HG02870 (cell line): ENCODE data around the gene HUWE1.
A peak's percentile ranks its signal among the peaks of the same experiment; 100 is the strongest.
"Not testable (repeated sequence)": the region's sequence is repeated elsewhere in the genome, so short reads cannot be mapped to it uniquely, and the experiment has no call there.

Experiments used
- ATAC-seq: cut with Tn5 transposase; IDR thresholded peaks from one replicate; pipeline ENCODE4 v1.9.1; 2021; ENCODE audit warnings: mild to moderate bottlenecking, moderate library complexity; ENCODE audit not compliant: unreplicated experiment

The HUWE1 gene

GRCh38 chrX:53686151-53686885, at the start of gene HUWE1:
HUWE1 (minus strand) TSS chrX:53686719; CDS start chrX:53654107, 32,612 bp downstream.
- peak; percentile 37 for ATAC-seq

GRCh38 chrX:53732797-53733196, 46.3 kb upstream of the HUWE1 start:
- ATAC-seq, result peak; percentile 67

DNA sequence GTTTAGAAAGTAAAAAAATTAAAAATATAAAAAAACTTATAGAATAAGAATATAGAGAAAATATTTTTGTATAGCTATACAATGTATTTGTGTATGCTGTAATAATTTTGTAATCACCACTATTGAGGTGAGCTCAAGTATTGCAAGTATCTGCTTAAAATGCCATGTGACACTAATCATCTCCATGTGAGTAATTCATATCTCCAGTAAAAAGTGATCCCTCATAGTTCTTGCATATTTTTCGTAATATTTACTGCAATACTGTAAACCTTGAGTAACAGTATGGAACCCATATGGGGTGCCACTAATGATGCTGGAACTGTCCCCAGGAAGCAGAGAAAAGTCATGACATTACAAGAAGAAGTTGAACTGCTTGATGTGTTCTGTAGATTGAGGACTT, 43.2 kb upstream of the HUWE1 start:
- ATAC-seq, result no peak

GRCh38 chrX:53728506-53728905, 42.0 kb upstream of the HUWE1 start:
- no peak for ATAC-seq

- ATAC-seq, result no peak
These were observed 38.4 kb upstream of the HUWE1 start for GRCh38 chrX:53724872-53725271.

- no peak for ATAC-seq
These were observed 36.9 kb upstream of the HUWE1 start for GRCh38 chrX:53723381-53723780.

GRCh38 chrX:53721610-53722009, 35.1 kb upstream of the HUWE1 start:
- not testable (repeated sequence) for ATAC-seq

DNA sequence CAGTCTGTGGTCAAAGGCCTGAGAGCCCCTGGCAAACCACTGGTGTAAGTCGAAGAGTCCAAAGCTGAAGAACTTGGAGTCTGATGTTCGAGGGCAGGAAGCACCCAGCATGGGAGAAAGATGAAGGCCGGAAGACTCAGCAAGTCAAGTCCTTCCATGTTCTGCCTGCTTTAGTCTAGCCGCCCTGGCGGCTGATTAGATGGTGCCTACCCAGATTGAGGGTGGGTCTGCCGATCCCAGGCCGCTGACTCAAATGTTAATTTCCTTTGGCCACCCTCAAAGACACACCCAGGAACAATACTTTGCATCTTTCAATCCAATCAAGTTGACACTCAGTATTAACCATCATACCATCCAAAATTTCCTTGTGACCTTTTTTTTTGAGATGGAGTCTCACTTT, 33.1 kb upstream of the HUWE1 start:
- not testable (repeated sequence) for ATAC-seq

- peak; percentile 31 for ATAC-seq
These were observed 31.6 kb upstream of the HUWE1 start for GRCh38 chrX:53718073-53718472.

GRCh38 chrX:53717205-53717604, 30.7 kb upstream of the HUWE1 start:
- no peak for ATAC-seq

DNA sequence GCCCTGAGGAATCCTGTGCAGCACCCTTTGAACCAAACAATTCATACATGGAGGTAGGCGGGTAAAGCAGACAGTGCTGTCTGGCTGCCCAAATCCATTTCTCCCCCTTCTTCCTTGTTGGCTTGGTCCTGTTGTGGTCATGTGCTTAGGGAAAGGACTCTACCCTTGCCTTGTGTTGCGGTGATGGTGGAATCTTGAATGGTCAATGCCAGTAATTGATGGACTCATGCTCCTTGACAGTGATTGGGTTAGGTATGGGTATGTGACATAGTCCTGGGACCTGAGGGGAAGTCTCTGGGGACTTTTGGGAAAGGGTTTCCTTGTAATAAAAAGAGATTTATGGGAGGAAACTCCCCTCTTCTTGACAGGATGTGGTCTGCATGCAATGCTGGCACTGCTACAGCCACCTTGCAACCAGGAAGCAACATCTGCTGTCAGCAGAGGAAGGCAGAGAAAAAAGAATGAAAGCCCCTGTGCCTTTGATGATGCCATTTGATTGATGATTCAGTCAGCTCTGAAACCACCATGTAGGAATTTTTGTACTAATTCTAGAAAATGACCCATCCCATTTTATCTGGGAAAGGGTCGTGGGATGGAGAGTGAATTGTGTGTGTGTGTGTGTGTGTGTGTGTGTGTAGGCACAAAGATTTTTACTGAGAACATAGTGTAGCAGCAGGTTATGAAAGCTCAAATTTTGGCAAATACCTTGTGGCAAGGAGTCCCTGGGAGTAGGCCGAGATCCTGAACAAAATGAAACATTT, 30.0 kb upstream of the HUWE1 start:
- no peak for ATAC-seq

DNA sequence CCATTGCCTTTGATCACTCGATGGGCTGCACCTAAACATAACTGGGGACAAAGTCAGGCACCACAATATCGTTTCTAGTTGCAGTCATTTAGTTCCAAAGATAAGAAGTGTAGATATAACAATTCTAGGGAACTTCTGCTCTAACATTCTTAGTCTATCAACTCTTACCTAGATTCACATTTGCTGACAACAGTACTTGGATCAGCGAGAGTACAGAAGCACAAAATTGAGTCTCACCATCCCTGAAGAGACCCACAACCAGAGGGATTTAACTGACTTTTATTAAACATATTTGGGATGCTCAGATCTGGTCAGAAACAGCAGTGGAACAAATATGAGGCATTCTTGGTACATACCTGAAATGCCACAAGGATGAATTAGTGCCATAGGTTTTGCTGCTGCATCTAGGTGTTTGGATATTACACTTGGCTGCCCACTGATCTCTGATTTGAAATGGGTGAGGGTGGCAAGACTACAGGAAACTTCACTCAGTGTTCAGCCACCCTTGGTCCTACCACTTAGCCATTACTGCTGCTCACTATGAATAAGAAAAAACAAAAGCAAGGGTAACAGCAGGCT, 28.9 kb upstream of the HUWE1 start:
- no peak for ATAC-seq

GRCh38 chrX:53714580-53715345, 28.2 kb upstream of the HUWE1 start:
- peak; percentile 56 for ATAC-seq

GRCh38 chrX:53713987-53714579, 27.6 kb upstream of the HUWE1 start:
- no peak for ATAC-seq

DNA sequence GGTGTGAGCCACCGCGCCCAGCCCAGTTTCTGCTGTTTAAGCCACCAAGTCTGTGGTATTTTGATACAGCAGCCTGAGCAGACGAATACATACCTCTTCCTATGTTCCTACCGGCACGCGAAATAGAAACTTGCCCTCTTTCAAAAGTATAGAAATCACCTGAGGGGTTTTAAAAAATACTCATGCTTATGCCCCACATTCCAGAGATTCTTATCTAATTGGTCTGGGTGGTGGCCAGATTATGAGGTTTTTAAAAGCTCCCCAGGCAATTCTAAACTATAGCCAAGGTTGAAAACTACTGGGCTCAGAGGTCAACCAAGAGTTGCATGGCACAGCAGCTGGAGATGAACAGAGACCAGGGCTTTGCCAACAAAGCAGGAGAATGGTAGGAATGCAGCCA, 24.9 kb upstream of the HUWE1 start:
- ATAC-seq, result no peak

GRCh38 chrX:53704854-53705253, 18.3 kb upstream of the HUWE1 start:
- ATAC-seq, result no peak

- peak; percentile 87 for ATAC-seq
These were observed 17.8 kb upstream of the HUWE1 start for GRCh38 chrX:53704294-53704693.

- no peak for ATAC-seq
These were observed 9.5 kb upstream of the HUWE1 start for GRCh38 chrX:53695946-53696549.

DNA sequence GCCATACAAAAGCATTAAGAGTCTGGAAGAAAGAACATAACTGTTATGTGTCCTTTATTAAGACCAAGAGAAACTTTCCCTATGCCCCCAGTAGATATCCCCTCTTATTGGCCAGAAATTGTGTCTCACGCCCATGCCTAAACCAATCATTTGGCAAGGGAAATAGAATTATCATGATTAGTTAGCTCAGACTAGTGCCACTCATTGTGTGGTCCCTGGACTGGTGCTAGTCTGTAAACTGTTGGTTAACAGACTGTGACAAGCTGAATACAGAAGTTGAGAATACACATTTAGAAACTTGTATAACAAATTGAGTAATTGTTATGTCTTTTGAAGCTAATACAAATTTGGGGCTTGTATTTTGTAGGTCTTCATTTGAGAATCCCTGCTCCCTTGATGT, 8.1 kb upstream of the HUWE1 start:
- no peak for ATAC-seq

DNA sequence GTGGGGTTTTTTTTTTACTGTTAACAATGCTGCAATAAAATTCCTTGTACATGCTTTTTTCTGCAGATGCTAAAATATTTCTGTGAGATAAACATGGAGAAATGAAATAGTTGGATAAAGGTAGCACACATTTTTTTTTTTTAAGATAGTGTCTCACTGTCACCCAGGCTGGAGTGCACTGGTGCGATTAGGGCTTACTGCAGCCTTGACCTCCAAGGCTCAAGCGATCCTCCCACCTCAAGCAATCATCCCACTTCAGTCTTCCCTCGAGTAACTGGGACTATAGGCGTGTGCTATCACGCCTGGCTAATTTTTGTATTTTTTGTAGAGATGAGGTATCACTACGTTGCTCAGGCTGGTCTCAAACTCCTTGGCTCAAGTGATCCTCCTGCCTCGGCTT, 1.8 kb upstream of the HUWE1 start:
- no peak for ATAC-seq
